GM13977 (cell line): ENCODE results near the gene DYNLRB1.

ENCODE experiments used
- DNase-seq: peaks from one replicate; pipeline ENCODE4 v3.0.0; 2012; ENCODE audit warnings: low spot score
- CTCF ChIP-seq: IDR thresholded peaks from 2 replicates; pipeline ENCODE4 v1.5.1; 2012; ENCODE audit warnings: mild to moderate bottlenecking, control low read depth; ENCODE audit not compliant: insufficient read depth; ENCODE audit errors: extremely low read depth, missing control alignments
- in situ Hi-C: fragments of 300-500 bp; cut with MboI; formaldehyde crosslinking; loops from one replicate; pipeline ENCODE4 v1.12.0; 2022; ENCODE audit warnings: low sequenced_read_pairs, low pct_unique_long_range_greater_than_20kb, mixed read lengths, inconsistent platforms; ENCODE audit not compliant: unreplicated experiment

Gene DYNLRB1

DNA sequence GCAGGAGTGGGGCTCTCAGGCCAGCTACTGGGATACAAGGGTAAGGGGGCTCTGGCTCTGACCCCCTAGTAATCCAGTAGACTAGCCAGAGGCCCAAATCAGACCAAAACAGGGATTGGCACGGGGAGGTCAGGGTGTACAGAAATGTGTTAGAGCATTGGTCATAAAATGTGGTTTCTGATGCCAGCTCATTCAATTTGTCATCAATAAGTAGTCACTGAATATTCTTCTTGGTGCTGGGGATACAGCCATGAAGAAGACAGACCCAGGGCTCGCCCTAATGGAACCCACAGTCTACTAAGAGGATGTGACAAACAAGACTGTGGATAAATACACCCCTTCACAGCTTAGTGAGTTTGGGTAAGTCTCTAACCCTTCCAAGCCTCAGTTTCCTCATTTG, 53.4 kb downstream of the DYNLRB1 start:
- TF ChIP-seq CTCF = no peak
- no peak for DNase-seq
- in situ Hi-C loops = loop anchor here (10.0 kb wide), 1 partner anchor 365 kb away; no protein-coding TSS in a partner anchor

- in situ Hi-C loops = no loop called here
- DNase-seq = no peak
- TF ChIP-seq CTCF = no peak
Measured at GRCh38 chr20:34570859-34571306, 54.7 kb downstream of the DYNLRB1 start.

- in situ Hi-C loops = no loop called here
- no peak for TF ChIP-seq CTCF
- no peak for DNase-seq
Measured at GRCh38 chr20:34571753-34572152, 55.5 kb downstream of the DYNLRB1 start.

DNA sequence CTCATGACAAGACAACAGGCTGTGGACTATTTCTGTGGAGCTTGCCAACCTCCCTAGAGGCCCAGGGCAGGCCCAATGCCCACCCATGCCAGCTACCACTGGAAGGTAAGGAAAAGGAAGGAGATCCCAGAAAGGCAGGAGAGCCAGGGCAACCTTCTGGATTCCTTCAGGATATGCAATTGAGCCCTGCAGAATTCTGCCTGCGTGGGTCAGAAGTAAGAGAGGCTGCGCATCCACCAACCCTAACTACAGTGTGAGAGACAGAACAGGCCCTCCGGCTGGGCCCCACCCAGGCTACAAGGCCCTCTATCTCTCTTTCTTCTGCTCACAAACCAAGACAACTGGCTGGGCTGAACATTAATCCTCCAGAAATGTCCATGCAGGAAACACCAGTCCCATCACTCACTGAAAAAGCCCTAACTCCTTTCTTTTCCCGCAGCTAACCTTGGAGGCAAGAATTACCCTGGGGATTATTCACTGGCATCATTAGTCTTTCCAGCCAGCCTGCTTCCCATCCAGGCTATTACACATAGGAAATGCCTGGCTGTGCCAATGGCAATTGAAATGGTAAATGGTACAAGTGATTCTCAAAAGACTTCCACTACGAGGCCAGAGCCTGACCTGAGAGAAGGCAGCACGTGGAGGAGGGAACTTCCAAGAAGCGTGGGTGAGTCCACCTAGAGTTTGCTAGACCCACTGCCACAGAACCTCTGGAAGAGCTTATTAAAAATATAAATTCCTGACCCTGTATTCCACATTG, 57.5 kb downstream of the DYNLRB1 start:
- DNase-seq = no peak
- in situ Hi-C loops = no loop called here
- no peak for TF ChIP-seq CTCF

DNA sequence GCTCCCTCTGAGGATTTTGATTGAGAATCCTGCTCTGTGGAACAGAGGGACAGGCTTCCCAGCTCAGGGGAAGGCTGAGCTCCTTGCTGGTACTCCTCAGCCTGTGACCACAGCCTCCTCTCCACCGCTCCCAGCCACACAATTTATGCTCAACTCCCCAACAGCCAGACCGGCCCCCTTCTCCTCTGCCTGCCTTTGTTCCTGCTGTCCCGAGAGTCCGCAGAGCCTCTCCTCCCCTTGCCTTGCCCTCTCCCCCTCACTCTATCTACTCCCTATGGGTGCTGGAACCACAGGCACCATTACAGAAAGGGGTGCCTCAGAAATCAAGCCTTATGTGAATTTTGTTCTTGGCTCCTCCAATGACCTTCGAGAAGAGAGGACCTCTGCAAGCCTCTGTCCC, 58.2 kb downstream of the DYNLRB1 start:
- in situ Hi-C loops = no loop called here
- no peak for TF ChIP-seq CTCF
- DNase-seq = no peak

- in situ Hi-C loops = no loop called here
- DNase-seq = no peak
- no peak for TF ChIP-seq CTCF
Measured at GRCh38 chr20:34574861-34575260, 58.6 kb downstream of the DYNLRB1 start.

- in situ Hi-C loops = no loop called here
- TF ChIP-seq CTCF = no peak
- no peak for DNase-seq
Measured at GRCh38 chr20:34575271-34575670, 59.0 kb downstream of the DYNLRB1 start.
